EL (cell line): ENCODE data around the gene LSMEM2.
"Not testable (repeated sequence)": the region's sequence is repeated elsewhere in the genome, so short reads cannot be mapped to it uniquely, and the experiment has no call there.

Experiments
- DNase-seq: peaks from one replicate; pipeline ENCODE4 v3.0.0-alpha.2; 2016

Gene LSMEM2

DNA sequence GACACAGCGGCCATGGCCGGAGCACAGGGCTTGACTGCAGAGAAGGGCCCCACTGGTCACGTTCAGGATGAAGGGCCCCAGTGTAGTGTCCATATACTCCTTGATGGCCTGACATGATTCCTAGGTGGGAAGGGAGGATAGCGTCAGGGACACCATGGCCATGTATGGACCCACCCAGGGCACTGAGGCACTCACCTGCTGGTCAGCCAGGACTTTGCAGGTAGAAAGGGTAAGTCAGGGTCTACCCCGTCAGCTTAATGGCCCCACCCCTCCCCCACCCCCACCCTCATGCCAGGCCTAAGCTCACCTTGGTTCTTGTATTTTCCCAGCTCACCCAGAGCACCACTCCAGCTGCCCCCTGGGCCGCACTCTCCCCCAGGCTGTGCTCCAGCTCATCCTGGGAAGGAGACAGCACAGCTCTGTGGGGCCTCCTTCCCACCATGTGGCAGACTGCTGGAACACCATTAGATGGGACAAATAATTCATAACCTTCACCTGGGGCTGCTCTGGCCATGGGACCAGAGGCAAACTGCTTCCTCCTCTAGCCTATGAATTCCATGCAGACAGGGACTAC, 21.9 kb downstream of the LSMEM2 start:
- DNase-seq, result no peak

DNA sequence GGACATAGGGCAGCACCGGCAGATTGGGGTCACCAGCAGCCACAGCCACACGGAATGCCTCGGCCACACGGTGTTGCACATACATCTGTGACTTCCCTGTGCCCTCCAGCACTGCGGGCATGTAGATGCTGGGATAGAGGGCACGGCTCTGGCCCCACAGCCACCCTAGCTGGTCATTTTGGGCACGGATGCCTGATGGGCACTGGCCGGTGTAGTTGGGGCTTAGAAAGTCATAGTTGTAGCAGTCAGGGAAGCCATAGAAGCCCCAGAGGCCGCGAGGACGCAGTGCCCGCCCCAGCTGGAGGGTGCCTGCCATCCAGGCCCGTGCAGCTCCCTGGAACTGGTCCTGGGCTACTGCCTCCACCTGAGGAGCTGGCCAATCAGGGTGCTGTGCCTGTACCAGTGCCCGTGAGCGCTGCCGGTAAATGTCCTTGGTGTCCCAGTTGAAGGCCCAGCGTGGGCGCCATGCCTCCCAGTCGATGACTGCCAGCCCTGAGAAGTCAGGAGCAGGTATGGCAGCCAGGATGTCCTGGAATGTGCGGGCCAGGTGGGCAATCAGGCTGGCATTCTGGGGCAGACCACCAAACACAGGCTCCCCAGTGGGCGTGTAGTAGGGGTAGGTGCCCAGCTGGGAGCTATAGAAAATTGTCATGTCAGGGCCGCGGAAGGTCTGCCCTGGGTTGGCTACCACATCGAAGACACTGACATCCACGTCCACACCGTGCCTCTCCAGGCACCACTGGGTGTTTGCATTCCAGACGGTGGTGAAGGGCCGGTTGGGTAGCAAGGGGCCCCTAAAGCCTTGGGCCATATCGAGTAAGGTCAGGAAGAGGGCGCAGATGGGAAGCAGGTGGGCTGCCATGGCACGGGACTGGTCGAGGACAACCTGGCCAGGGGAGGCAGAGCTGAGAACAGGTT, 23.5 kb downstream of the LSMEM2 start:
- DNase-seq, result no peak

DNA sequence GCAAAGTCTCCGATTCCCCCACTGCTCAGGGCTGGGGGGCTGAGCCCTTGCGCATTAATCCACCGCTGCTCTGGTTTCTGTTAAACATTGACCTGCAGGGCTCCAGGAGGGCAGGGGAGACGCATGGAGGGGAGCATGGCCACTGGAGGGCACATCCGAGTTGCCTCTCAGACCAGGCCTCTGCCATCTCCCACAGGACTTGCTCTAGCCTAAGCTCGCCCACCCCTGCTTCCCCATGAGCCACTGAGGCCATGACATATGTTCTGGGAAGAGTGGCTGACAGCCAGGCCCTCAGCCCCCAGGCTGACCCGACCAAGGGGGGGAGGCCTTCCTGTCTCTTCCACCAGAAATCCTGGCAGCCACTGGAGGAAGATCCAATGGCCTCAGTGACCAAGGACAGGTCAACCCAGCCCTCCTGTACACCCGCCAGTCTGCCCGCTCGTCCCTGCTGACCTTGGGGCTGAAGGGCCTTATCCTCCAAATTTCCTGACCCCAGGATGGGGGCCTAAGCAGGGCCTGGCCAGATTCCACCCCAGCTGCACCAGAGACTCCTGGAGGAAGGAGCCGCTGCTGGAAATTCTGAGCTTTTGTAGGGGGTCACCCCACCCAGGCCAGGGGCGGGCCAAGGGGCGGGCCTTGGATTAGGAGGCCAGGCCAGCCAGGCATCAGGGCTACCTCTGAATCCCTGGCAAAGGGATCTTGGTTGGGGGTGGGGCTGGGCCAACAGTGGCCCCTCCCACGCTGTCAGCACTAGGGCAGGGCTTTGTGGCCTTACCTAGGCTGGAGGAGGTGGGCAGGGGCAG, 24.3 kb downstream of the LSMEM2 start, which contains the start of gene HYAL1:
HYAL1 (minus strand) TSS at position 562 of the 803 bp plus-strand sequence. CDS start 618 bp downstream, outside the sequence.
- no peak for DNase-seq

DNA sequence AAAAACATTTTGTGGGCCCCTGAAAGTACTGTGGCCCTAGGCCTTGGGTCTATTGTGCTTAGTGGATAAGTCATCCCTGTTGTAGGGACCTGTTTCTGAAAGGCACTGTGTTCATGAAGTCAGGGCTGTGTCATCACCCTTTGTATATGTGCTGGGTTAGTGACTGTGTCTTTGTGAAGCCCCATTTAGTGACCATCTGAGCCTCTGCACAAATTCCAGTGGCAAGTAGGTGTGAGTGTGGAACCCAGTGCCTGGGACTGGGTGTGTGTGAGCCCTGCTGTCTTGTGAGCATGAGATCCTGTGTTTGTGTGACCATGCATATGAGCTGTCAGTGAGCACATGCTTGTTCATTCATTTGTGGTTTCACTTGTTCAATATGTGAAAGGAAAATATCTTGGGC, 25.7 kb downstream of the LSMEM2 start:
- DNase-seq, result no peak

DNA sequence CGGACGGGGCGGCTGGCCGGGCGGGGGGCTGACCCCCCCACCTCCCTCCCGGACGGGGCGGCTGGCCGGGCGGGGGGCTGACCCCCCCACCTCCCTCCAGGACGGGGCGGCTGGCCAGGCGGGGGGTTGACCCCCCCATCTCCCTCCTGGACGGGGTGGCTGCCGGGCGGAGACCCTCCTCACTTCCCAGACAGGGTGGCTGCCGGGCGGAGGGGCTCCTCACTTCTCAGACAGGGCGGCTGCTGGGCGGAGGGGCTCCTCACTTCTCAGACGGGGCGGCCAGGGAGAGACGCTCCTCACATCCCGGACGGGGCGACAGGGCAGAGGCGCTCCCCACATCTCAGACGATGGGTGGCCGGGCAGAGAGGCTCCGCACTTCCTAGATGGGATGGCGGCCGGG, 33.2 kb downstream of the LSMEM2 start:
- not testable (repeated sequence) for DNase-seq

DNA sequence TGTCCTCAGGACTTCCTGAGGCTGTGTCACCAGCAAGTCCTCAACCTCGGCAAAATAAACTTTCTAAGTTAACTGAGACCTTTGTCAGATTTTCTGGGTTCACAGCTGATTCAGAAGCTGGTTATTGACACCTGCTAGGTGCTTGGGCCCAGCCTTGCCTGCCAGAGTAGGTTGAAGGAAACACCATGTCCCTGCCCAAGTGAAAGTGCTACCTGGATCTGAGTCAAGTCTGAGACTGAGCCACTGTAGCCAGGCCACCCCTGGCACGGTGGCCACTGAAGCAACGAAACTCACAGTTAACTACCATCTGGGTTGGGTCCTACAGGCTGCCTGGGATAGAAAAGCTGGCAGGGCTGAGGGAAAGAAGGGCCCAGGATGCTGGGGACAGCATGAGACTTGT, 35.5 kb downstream of the LSMEM2 start:
- no peak for DNase-seq

DNA sequence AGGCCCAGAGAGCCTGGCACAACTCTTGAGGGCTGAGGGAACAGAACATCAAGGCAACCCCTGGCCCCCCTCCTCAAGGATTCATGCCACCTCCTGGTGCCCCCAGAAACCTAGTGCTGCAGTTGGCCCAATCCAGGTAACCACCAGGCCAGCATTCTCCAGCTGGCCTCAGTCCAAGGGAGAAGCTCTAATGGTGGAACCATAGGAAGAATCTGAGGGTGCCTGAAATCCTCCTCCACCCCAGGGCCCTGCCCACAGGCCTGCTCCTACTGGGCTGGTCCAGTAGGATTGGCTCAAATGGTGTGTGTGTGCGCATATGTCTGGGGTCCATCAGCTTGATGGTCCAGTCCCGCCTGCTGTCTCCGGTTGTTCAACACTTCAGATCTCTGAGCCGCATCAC, 35.9 kb downstream of the LSMEM2 start:
- no peak for DNase-seq

DNA sequence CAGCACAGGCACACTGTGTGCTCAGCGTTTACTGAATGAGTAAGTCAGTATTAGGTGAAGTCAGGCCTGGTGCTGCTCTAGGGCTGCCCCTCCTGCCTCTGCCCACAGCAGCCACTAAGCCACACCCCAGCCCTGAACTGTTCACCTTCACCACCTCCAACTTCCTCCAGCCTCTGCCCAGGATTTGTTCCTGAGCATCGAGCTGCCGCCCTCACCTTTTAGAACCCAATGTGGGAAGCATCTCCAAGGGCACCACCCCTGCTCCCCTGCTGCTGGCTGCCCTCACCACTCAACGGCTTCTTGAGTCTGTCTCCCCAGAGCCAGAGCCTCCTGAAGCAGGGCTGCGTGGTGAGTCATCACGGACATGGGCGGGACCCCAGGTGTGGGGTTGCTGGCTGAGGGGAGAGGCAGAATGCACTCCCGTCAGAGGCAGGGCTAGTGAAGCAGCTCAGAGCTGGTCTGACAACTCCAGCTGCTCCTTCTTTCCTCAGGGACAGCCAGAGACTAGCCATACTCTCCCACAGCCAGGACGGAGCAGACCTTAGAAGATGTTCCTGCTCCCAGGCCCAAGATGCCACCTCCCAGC, 37.9 kb downstream of the LSMEM2 start:
- no peak for DNase-seq

DNA sequence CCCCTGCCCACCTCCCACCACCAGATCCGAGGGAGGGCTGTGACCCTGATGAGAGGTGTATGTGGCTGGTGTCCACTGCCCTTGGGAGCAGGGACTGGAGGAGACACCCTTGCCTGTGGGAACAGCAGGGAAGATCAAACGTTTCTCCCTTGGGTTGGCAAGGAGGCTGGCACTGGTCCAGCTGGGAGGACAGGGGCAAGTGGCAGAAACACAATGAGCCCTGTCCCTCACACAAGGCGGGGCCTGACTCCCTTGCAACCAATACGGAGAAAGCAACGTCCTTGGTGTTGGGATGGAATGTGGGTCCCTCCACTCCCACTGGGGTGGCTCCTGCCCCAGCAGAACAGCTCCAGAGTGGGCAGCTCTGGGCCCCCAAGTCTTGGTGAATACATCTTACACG, 38.4 kb downstream of the LSMEM2 start:
- DNase-seq, result no peak

DNA sequence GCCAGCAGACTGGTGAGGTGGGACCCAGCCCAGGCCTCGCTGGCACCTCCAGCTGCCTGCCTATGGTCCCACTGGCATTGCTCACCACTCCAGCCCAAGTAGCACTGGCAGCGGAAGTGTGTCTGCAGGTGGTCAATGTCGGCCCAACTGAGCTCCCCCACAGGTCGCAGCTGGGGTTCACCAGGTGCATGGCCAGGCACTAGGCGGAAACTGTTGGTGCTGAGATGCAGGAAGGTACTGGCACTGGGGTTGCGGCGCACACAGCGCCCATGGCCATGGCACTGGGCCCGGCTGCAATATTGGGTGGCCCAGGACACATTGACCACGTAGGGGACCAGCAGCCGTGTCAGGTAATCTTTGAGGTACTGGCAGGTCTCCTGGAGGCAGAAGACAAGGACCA, 39.3 kb downstream of the LSMEM2 start:
- no peak for DNase-seq

DNA sequence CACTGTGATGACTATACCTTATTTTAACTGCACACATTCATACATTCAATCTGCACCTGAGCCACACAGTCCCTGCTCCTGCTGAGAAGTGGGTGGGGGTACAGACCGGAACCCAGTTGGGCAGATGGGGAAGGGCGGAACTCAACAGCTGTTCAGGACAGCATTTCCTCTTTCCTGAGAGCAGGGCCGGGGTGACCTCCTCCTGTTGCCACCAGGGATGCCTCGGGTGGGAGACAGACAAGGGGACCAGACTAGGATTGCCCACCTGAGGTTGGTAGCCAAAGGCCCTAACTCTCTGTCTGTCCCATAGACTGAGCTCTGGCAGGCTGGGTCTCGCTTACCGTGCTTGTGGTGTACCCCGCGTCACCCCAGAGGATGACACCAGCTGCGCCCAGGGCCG, 39.7 kb downstream of the LSMEM2 start:
- no peak for DNase-seq

DNA sequence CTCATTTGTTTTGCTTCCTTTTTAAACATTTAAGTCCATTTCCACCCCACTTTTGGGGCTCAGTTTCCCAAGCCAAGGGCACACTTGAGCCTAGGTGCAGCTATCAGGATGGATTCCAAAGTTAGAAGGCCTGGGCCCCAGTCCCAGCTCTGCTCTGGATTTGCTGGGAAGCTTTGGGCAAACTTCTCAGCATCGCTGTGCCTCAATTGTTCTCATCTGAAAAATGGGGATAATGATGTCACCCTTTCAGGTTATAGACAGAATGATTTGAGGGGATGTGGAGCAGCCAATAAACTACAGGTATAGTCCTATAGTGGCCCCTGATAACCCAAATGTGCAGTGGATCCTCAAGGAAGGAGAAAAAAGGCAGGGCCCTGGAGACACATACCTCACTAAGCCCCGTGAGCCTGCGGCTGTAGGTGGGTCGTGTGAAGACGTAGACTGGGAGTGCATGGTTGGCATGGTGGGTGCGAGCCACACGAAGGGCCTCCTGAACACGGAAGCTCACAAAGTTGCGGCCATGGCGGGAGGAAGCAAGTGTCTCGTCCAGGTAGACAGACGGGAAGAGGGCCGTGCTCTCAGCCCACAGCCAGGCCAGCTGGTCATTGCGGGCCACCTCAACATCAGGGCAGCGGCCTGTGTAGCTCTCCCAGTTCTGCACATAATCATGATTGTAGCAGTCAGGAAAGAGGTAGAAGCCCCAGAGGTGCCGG, 40.5 kb downstream of the LSMEM2 start:
- no peak for DNase-seq

DNA sequence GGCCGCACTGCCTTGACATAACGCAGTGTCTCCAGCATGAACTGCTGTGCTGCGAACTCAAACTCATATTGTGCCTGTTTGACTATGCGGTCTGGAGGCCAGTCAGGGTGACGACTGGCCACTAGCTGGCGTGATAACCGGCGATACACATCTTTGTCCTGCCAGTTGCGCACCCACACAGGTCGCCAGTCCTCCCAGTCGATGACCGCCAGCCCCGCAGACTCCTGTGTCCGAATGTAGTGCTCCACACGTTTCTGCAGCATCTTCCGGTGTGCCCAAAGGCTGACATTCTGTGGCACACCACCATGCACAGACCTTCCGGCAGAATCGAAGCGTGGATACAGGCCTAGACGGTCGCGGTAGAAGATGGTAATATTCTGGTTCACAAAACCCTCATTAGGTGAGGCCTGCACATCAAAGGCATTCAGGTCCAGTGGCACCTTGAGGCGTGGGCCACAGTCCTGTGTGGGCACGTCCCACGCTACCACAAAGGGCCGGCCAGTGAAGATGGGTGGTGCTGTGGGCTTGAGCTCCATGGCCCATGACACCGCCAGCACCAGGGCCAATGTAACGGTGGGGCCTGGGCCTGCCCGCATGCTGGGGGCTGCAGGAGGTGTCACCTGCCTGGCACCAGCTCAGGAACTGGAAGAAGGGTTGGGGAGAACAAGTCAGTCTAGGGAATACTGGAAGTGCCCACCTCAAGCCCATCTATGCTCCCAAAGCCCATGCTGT, 41.2 kb downstream of the LSMEM2 start:
- DNase-seq, result no peak

DNA sequence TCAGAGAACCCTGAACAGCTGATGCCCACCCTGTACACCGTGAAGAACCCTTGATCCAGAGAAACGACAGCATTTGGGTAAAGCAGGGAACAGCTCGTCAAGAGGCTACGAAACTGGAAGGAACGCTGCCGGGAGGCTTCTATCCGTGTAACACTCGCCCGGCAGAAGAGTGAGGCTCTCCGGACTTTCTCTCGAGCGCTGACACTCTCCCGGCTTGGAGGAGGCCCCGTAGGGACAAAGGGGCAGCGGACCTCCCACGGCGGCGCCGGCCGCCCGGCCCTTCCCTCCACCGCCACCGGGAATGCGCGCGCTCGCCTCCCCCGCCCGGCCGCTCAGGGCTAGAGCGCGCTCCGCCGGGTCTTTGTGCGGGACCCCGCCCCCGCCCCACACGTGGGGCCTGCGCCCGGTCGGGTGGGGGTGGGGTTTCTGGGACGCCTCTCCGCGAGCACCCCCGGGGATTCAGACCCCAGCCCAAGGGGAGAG, 42.0 kb downstream of the LSMEM2 start:
- peak; percentile 70 for DNase-seq

DNA sequence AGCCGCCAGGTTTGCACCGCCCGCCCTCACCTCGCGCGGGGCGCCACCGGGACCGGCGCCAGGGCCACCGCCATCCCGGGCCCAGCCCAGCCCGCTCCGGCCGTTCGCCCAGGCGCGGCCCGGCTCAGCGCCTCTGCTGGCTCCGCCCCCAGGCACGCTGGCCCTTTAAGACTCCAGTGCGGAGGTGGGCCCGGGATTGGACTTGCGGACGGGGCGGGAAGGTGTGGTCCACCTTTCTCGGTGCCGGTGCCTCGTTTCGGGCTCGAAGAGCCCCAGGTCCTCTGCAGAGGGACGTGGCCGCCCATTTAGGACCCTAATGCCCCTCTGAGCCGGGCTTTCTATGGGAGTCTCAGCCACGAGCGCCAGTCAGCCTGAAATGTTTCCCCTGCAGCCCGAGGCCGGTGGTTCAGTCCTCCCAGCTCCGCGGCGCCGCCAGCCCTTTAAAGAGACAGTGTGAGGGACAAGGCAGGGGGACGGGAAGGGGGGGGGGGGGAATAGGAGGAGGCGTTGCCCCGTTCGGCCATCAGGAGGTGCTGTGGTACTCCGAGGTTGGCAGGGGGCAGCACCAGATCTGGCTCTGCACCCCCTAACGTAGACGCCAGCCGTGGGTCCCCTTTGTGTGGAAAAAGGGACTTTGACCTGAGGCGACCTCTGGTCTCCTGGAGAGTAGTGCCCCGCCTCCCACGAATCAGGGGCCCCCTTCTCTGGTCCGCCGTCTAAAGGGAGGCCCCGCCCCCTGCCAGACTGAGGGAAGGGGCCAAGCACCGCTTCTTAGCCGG, 42.6 kb downstream of the LSMEM2 start:
- DNase-seq, result peak; percentile 88

DNA sequence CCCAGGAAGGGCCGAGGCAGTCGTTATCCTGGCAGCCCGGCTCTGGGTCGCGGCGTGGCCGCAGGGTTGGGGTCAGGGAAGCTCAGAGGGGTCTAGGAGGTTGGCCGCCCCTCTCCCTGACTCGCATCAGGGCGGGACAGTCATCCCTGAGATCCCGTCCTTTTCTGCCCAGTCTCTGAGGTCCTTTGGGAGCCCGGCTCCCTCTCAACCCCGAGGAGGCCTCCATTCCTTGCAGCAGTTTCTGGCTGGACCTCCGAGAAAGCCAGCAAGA, 43.2 kb downstream of the LSMEM2 start:
- DNase-seq, result no peak

DNA sequence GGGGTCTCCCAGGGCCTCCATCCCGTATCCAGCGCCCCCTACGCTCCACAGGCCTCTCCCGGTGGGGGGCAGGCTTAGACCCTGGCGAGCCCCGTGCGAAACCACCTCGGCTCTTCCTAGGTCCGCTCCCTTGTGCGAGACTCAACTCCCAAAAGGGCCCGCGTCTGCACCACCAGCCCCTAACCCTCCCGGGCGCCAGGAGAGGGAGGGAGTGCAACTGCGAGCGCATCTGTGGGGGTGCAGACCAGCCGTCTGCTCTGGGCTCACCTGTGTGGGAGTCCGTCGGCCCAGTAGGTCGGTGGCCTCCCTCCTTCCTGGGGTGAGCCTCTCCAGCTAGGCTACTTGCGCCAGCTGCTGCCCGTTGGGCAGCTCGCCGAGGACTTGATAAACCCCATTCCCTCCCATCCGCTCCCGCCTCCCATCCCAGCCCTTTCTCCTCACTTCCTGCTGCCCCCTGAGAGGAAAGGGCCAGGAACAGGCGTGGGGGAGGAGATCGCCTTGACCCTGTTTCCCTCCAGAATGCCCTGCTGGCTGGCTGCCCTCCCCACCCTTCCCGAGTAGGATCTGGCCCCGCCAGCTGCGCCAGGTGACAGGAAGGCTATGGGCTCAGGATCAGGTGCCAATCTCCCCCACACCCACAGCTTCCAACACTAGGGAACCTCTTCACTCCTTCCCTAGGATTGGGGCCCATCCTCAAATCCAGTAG, 43.7 kb downstream of the LSMEM2 start, which contains the start of gene HYAL2:
HYAL2 (minus strand) TSS at position 360 of the 706 bp plus-strand sequence. CDS start 2,256 bp downstream, outside the sequence.
- no peak for DNase-seq

DNA sequence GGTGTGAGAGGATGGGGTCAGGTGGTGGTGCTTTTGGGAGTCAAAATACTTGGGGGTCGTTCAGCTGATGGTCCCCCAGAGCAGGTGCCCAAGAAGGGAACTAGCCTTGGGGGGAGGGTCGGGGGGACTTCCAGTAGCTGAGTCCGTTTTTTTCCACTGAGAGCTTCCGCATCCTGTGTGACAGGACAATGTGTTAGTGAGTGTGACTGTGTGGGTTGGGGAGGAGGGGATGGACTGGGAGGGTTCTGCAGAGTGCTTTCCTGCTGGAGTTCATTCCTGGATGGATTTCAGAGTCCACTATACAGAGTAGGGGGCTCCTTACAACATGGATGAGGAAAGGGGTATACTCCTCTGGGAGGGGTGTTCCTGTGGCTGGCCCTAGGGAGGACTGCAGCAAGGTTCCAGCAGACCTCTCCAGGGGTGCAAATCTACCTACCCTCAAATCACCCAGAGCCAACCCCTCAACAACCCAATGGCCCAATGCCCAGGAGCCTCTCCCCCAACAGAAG, 44.3 kb downstream of the LSMEM2 start:
- no peak for DNase-seq

DNA sequence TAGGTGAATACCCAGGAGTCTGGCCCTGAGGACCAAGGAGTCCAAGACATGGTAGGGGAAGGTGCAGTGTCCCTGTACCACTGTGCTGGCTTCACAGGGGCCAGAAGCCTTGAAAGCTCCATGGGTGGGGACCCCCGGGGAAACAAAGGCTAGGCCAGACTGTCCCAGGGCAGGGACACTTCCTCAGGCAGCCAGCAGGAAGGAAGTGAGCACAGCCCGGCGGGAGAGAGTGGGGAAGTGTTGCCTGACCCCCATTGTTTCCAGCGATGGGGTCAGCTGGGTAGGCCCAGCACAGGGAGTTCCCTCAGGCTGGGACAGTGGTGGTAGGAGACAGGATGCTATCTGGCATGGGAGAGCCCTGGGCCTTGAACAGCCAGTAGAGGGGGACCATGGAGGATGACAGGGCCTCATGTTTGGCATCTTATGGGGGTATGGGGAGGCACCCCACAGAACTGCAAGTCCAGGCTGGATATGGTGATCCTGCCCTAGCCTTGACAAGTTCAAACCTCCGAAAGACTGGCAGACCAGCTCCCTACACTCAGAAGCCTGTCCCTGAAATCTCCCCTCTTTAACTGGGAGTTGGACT, 44.8 kb downstream of the LSMEM2 start:
- no peak for DNase-seq
